ENCODE data around the gene CNOT1. TPM values are rescaled to one million over a fixed set of nuclear protein-coding genes. Genes with fewer than 3 reads are reported as not detected.

The CNOT1 gene
- total RNA-seq, 1 experiment from 2014 or later, result 230 TPM

GRCh38 chr16:58658796-58659211 is 29.2 kb upstream of the CNOT1 start:
- RAD21 ChIA-PET (ENCODE audit: low non-redundant PET in 1 of 2, low total read pairs in 2 of 2, uncharacterized antibody in 2 of 2, unreplicated experiment in 2 of 2), result no interaction called here
- H3K4me1 ChIP-seq (ENCODE audit: control insufficient read depth in 1 of 2, insufficient read depth in 2 of 2, low read length in 2 of 2), result peaks cover 0 to 4% of the 10 kb centered on the region in 2 experiments; a peak in 1 of 4 replicates

More at GRCh38 chr16:58658796-58659211, 29.2 kb upstream of the CNOT1 start:
- DNase-seq (ENCODE audit: low read depth, low spot score), result no peak
- Histone ChIP-seq H3K9ac (ENCODE audit: low read length) (no peak overlapping the region), H3K9me3 (ENCODE audit: control insufficient read depth in 1 of 2, insufficient read depth in 1 of 2, low read depth in 1 of 2, low read length in 2 of 2) (no peaks in the 10 kb centered on the region), H3K79me2 (ENCODE audit: insufficient read depth, low read length) (no peaks in the 10 kb centered on the region), H3K4me3 (replicated peaks in 1 of 2; ENCODE audit: low read depth in 1 of 2, low read length in 2 of 2) (no peak overlapping the region), H3K27me3 (ENCODE audit: insufficient read depth, low read length) (no peaks in the 10 kb centered on the region), H4K20me1 (ENCODE audit: insufficient read depth) (no peaks in the 10 kb centered on the region), H3K4me2 (ENCODE audit: low read length) (no peak overlapping the region), H3K27ac (ENCODE audit: low read depth, low read length) (no peak overlapping the region), H3K36me3 (ENCODE audit: control insufficient read depth in 1 of 2, insufficient read depth in 2 of 2, low read length in 2 of 2) (no peaks in the 10 kb centered on the region), H2AFZ (ENCODE audit: low read depth, low read length, poor library complexity, severe bottlenecking) (no peak overlapping the region), H3K9me2 (ENCODE audit: insufficient read depth) (no peaks in the 10 kb centered on the region)
- no peak for TF ChIP-seq CEBPB (IDR thresholded peaks at IDR 0.05; ENCODE audit: low read depth)
- no peak for TF ChIP-seq RAD21 (IDR thresholded peaks at IDR 0.05; ENCODE audit: low read depth)
- no peak for TF ChIP-seq SIN3A (IDR thresholded peaks at IDR 0.05; ENCODE audit: low read depth)
- TF ChIP-seq ZNF274 (IDR thresholded peaks at IDR 0.05; ENCODE audit: low read depth, low read length), result no peak
- no peak for TF ChIP-seq ELF1 (IDR thresholded peaks at IDR 0.05; ENCODE audit: borderline replicate concordance, low read depth)
- TF ChIP-seq EGR1 (IDR thresholded peaks at IDR 0.05; ENCODE audit: low read depth), result no peak
- no peak for TF ChIP-seq YY1 (IDR thresholded peaks at IDR 0.05; ENCODE audit: extremely low read depth, insufficient replicate concordance, low read depth, low read length)
- TF ChIP-seq ATF3 (IDR thresholded peaks at IDR 0.05), result no peak
- TF ChIP-seq EZH2 (IDR thresholded peaks at IDR 0.05), result no peak
- no peak for TF ChIP-seq ZFX (IDR thresholded peaks at IDR 0.05)
- no peak for TF ChIP-seq FOSL1 (IDR thresholded peaks at IDR 0.05; ENCODE audit: low read depth)
- no peak for TF ChIP-seq JUND (IDR thresholded peaks at IDR 0.05)
- TF ChIP-seq SP1 (IDR thresholded peaks at IDR 0.05; ENCODE audit: low read depth), result no peak
- no peak for TF ChIP-seq CBX3 (IDR thresholded peaks at IDR 0.05; ENCODE audit: low read depth)
- TF ChIP-seq REST (IDR thresholded peaks at IDR 0.05; ENCODE audit: low read depth), result no peak
- no peak for TF ChIP-seq CTCF (IDR thresholded peaks at IDR 0.05 in 2 of 3, conservative IDR thresholded peaks at IDR 0.05 in 1 of 3; ENCODE audit: borderline replicate concordance in 1 of 3, insufficient read depth in 1 of 3, low read depth in 2 of 3, low read length in 2 of 3)
- no peak for TF ChIP-seq MAX (IDR thresholded peaks at IDR 0.05)
- POLR2A ChIA-PET, result interaction anchor here (1.0 kb wide), 1 partner anchor 159 kb away, joined by 3 read pairs; the partner anchor contains the start of gene NDRG4
- CTCF ChIA-PET, result interaction anchor here (1.1 kb wide), 1 partner anchor 159 kb away, joined by 6 read pairs; the partner anchor contains the start of gene NDRG4
- ATAC-seq, result no peak
- no TSS peak for BruUV-seq (replicated peaks)
- intact Hi-C loops (cut with micrococcal nuclease), result no loop called here

Measured in HCT116 (cell line).